ENCODE results near the gene C2CD4B.
A peak's percentile ranks its signal among the peaks of the same experiment; 100 is the strongest.

The C2CD4B gene

DNA sequence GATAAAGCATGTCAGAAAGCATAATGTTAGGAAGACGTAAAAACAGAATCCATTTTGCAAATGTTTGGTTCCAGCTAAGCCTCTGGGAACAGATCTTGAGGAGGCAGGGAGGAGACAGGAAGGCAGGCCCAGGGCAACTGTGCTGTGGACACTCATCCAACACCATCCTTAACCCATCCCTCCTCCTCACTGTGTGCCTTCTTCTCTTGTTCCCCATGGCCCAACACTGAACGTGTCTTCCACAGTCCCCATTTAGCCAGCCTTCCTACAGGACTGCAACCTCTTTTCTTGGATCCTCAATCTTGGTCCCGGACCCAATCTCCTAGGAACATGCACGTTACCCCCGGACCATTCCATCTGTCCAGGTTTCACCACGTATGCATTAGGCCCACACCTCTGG, 15.4 kb downstream of the C2CD4B start:
- DNase-seq (ENCODE audit: low spot score) = no peak

DNA sequence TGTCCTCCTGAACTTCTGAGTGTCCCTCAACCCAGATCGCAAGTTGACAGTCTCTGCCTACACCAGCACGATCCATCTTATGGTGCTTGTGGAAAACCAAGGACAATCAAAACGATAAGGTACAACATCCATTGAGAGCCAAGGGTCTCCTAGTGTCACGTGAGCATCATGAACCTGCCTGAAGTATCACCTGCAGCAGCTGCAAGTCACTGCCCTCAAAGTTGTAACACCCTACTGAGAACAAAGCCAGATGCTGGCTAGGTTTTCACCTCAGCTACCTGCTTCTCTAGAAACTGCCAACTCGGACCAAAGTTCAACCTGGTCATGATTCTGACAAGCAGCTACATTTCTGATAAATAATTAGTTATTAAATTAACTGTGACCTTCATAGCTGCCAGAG, 17.5 kb downstream of the C2CD4B start:
- no peak for DNase-seq (ENCODE audit: low spot score)

DNA sequence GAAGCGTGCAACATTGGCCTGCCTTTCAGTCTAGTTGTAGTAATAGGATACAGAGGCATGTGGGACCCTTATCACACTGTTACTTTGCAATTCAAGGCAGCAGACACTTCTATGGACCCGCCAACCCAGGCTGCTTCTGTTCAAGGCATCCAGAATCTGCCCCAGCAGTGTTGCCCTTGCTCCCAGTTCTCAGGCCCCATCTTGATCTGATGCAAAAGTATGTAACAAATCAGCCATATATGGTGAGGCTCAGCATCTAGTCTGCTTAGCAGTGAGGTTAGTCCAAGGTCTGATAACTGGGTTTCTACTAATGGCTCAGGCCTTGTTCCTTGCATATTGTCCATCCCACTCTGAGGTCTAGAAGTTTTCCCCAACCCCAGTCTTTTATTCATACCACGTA, 17.9 kb downstream of the C2CD4B start:
- no peak for DNase-seq (ENCODE audit: low spot score)

DNA sequence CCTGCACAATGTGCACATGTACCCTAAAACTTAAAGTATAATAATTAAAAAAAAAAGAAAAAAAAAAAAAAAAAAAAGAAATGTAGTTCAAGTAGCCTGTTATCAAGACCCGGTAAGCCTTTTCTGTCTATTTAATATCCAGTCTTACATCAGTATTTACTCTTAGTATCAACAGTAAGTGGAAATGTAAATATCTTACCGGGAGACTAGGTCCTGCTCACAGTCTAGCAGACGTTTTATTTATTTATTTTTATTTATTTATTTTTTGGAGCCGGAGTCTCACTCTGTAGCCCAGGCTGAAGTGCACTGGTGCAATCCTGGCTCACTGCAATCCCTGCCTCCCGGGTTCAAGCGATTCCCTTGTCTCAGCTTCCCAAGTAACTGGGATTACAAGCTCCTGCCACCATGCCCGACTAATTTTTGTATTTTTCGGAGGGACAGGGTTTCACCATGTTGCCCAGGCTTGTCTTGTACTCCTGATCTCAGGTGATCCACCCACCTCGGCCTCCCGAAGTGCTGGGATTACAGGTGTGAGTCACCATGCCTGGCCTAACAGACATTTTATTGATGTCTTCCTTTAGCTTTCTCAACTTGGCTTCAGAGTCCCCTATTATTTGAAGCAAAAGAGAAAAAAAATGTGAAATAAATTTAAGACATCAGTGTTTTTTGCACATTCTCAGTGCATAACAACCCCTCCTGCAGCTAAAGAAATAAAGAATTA, 19.9 kb downstream of the C2CD4B start:
- DNase-seq (ENCODE audit: low spot score) = no peak

DNA sequence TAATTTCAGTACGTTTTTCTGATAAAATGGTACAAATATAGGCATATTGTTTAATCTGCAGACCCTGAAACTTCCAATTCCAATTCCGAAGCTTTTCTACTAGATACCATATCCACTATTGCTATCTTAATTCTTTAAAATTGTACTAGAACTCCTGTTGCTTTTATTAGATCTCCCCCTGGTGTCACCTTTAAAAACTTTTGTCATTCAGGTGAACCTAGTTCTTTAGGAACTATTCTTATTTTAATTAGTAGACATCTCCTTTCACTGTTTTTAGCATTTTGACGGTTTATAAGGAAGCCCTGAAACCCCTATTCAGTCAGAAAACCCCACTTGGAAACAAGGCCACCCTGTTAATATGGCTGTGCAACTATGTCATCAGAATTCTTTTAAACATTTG, 22.3 kb downstream of the C2CD4B start:
- DNase-seq (ENCODE audit: low spot score) = no peak

DNA sequence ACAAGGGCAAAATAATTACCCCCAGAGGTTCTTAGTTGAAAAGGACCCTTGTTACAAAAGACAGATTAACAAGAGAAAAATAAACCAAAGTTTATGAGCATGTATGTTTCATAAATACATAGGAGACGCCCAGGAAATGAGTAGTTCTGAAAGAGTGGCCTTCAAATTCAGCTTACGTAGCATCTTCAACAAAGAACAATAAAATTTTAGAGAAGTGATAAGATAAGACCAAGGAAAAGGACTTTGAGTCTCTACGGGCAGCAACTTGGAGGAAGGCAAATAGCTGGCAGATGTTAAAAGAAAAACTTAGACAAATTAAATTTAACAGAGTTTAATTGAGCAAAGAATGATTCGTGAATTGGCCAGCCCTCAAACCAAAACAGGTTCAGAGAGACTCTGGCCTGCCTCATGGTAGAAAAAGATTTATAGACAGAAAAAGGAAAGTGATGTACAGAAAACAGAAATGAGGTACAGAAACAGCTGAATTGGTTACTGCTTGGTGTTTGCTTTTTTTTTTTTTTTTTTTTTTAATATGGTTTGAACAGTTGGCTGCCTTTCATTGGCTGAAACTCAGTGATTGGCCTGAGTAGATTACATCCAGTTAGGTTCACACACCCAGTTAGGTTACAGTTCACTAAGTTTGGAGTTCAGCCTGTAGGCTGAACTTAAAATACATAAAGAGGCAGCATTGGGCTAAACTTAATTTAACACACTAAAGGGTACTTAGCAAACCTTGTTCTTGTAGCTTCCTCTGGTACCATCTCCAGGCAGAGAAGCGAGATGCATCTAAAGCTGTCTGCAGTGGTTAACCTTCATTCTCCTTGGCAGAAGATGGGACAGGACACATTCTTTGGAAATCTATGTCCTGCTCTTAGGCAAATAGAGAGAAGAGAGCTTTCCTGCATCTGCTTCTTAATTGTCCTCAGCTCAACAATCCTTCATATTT, 23.2 kb downstream of the C2CD4B start:
- no peak for DNase-seq (ENCODE audit: low spot score)

DNA sequence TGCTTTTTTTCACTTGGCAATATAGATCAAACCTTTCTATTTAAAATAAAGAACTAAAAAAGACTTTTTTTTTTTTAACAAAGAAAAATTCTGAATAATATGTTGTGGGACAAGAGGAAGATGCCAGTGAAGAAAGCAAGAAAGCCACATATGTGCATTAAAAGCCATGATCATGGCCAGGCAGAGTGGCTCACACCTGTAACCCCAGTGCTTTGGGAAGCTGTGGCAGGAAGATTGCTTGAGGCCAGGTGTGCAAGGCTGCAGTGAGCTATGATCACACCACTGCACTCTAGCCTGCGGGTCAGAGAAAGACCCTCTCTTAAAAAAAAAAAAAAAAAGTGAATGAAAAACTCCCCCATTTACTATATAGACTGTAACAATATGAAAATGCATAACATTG, 23.9 kb downstream of the C2CD4B start:
- no peak for DNase-seq (ENCODE audit: low spot score)

DNA sequence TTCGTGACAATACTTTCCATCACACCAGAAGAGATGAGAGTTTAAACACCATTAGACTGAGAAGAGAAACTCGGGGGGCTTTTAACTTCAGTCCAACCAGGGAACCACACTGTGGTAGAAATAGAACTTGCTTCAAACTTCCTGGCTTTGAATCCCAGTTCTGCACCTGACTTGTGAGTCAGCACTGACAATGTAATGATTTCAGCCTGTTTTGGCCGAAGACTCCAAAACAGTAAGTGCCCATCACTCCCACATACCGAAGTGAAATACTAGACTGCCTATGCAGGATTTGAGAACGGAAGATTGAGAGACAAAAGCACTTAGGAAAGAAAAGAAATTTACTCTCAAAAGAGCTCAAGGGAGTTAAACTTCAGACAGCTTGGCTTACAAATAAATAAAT, 27.0 kb downstream of the C2CD4B start:
- peak; percentile 59 for DNase-seq (ENCODE audit: low spot score)

DNA sequence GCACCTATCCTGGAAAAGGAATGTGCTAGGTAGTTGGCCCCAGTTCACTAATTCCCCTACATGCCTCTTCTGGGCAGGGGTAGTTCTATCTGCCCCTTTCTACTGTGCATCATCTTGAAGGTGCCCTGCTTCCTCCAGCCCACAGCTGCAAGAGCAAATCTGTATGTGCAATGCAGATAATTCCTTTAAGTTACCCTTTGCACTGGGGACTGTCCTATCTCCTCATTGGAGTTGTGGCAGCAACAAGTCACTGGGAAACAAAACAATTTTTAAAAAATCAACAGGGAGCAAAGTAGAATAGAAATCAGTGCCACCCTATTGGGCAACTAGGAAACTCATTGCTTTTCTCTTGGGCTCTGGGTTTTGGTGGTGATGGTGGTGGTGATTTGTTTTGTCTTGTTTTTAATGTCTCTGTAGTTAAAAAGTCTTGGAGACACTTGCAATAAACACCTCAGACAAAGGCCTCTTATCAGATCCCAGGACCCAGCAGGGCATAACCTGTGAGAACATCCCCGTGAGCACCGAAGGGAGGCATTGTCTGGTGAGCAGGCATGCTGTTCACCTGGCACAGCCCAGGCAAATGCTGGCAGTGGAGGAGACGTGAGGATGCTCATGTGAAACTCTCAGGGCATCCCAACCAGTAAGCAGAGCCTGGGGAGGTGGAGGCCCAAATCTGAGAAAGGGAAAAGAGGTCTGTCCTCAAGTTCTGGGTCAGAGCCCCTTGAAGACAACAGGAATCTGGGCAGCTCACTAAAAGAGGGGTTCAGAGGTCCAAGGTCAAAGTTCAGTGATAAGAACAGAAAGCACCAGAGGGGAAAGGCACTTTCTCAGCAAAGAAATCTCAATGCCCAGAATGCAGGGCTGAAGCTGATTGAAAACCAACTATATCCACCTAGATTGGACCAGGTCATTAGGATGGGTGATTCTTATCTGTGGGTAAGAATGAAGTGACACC, 27.9 kb downstream of the C2CD4B start:
- DNase-seq (ENCODE audit: low spot score) = no peak

DNA sequence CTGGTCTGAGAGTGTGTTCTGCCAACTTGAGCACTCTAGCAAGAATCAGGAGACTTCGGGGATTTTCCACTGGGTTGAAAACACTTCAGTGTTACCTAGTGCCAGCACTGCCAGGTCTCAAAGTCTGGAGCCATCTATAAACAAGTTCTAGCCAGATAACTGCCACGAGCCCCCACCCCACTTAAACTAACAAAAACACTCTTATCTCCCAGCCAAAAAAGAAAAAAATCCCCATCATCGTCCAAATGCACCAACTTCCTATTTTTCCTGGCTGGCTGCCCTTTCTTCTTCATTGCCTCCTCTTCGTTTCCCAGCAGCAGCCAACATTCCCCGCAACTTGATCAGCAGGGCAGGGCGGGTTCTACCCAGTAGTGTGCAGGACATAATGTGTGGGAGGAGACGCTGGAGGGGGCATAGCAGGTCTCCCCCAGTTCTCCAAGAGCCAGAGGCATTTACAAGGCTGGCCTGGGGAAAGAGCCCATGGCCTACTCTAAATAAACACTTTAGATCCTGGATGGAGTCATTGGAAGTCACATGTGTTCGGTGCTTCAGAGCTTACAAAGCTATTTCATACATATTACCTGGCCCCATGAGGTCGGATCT, 29.5 kb downstream of the C2CD4B start:
- DNase-seq (ENCODE audit: low spot score) = no peak

DNA sequence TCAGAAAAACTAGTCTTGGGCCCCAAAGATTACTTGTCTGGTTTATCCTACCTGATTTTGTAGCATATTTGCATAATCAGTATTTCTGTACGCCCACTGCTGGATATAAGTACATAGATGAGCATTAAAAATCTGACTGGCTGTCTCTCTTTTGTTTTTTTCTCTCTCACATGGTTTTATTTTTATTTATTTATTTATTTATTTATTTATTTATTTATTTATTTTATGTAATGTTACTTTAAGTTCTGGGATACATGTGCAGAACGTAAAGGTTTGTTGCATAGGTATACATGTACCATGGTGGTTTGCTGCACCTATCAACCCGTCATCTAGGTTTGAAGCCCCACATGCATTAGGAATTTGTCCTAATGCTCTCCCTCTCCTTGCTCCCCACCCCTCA, 31.9 kb downstream of the C2CD4B start:
- DNase-seq (ENCODE audit: low spot score) = no peak

DNA sequence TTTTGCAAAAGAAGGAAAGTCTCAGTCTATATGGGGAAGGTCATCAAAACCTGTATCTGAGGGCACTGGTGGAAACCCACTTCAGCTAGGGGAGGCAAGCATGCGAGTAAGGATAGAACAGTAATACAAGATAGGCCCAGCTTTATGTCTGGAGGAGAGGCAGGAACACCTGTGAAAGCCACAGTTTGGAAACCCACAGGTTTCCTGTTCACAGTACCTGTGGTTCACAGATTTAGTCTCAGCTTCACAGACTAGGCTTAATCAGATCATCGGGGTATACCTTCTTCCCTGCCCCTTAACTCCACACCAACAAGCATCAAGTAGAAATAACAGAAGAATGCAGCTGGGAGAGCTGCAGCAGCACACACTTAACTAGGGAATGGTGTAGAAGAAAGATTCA, 36.2 kb downstream of the C2CD4B start:
- no peak for DNase-seq (ENCODE audit: low spot score)

DNA sequence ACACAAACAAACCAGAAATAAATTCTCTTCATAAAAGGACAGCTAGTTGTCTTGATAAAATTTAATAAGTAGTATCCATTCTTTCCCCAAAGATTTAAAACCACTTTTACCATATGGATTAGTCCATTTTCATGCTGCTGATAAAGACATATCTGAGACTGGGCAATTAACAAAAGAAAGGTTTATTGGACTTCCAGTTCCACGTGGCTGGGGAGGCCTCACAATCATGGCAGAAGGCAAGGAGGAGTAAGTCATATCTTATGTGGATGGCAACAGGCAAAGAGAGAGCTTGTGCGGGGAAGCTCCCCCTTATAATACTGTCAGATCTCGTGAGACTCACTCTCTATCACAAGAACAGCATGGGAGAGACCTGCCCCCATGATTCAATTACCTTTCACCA, 38.7 kb downstream of the C2CD4B start:
- DNase-seq (ENCODE audit: low spot score) = no peak

DNA sequence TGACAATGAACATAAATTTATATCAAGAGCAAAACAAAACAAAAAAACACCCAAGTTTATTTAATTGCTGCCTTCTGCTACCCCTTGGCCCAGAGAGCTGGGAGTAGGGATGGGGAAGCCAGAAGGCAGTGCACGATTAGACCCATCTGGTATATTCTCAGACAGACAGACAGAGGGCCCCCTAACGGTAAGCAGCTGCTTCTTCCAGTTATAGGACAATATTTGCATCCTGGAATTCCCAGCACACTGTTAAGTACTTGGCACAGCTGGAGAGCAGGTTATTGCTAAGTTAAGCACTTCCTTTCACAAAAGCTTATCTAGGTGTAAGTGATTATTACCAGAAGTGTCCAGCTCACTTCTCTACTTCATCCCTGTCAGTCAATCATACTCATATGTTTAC, 39.3 kb downstream of the C2CD4B start:
- peak; percentile 69 for DNase-seq (ENCODE audit: low spot score)

DNA sequence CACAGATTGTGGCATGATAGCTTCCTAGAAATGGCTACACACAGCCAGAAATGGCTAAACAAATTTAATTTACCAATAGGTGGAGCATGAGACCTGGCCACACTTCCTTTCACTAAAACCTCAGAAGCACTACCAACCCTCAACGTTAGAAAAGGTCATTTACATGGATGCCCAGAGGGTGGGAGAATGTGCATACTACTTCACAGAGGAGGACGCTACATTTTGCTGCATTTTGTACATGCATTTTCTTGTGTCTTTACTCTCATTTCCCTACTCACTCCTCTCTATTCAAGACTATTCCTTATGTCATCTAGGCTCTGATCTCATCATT, 40.1 kb downstream of the C2CD4B start:
- DNase-seq (ENCODE audit: low spot score) = no peak

DNA sequence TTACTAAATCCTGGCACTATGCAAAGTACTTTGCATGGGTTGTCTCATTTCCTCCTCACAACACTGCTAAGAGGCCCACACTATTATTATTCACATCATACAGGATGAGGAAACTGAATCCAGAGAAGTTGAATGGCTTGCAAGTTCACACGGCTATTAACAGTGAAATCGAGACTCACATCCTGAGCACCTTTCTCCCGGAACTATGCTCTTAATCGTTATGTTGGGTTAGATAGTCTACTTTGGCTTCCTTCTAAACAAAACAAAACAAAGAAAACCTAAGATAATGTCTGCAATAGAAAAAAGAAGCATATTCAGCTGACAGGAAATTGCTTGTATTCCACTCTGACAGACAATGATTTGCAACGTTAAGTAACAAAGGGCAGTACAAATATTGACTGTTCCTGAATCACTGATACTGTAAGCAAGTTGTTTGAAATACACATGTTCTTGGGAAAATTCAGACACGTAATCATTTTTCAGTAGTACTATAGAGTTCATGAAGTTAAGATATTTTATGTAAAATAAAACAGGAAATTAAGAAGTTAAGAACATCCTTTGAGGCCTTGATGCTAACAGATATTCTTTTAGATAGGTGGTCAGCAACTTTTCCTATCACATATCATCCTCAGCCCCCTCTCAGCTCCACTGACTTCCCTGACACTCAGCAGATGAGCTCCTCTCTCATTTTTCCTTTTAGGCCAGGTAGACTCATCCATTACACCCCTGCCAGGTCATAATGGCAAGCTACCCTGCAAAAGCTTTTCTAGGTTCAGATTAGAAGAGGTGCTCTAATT, 40.7 kb downstream of the C2CD4B start:
- DNase-seq (ENCODE audit: low spot score) = peak; percentile 94

DNA sequence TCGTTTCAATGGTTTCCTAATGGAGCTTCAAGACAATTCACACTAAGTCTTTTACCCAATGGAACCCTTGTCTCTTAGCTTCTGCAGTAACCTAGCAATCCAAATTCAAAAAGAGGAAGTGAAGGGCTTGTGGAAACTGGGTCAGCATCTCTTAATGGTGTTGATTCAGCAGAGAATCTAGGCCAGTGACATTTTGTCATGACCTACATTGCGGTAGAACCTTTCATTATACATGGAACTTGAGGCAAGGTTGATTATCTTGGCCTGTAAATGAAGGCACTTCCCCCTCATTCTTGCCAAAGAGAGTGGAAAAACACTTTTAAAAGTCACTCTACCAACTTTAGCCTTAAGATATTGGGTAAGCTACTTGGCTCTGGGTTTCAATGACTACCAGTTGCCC, 42.8 kb downstream of the C2CD4B start:
- no peak for DNase-seq (ENCODE audit: low spot score)

DNA sequence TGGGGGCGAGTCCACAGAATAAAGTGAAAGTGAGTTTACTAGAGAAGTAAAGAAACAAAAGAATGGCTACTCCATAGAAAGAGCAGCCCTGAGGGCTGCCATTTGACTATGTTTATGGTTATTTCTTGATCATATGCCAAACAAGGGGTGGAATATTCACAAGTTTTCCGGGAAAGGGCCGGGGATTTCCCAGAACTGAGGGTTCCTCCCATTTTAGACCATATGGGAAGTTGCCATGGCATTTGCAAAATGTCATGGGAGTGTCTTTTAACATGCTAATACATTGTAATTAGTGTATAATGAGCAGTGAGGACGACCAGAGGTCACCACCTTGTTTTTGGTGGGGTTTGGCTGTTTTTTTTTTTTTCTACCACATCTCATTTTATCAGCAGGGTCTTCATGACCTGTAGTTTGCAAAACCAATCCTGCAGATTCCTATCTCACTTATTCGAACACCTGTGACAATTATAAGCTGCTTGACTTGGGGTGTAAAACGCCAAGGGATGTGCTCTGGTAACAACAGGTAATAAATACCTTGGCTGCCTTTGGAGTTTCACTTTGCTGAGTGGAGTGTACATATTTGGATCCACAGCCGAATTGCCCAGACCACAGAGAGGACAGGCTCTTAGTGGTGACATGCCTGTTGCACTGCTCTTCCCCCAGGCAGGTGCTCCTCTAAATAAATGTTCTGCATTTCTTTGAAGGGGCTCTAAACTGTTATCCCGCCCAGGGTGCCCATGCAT, 43.6 kb downstream of the C2CD4B start:
- no peak for DNase-seq (ENCODE audit: low spot score)

DNA sequence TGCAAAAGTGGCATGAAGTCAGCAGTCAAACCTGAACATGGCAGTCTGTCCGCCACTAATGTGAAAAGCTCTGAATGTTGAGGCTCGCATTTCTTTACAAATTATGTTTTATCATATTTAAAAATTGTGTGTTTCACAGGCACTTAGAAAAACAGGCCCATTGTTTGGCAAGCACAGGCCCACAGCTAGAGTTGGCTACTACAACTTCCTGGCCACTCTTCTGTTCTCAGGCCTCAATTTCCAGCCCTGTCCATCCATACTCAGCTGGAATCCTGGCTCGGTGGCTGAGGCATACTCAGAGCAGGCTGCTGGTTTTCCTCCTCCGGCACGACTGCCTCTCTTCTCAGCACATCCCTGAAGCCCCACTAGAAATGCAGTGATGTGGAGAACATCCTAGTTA, 44.3 kb downstream of the C2CD4B start:
- DNase-seq (ENCODE audit: low spot score) = no peak

DNA sequence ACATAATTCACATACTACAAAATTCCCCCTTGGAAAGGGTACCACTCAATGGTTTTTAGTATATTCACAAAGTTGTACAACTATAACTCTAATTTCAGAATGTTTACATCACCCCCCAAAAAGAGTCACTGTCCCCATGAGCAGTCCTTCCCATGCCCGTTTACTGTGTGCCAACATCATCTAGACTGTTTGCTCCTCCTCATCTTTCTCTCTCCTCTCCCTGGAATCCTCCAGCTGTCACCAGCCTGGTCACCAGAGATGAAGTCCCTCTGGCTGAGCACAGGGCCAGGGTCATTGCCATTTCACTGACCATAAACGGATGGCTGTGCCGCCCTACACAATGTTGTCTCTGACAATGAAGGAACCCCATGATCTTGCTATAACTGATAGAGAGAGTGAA, 45.2 kb downstream of the C2CD4B start:
- no peak for DNase-seq (ENCODE audit: low spot score)
